Kasumi-1 (cell line): ENCODE measurements around the gene MXD3.

Experiments
- DNase-seq, 2 experiments: peaks; one replicate each; lab custom pipeline; 2025; lab: John Stamatoyannopoulos, UW

MXD3 gene

GRCh38 chr5:177303121-177303924, 8.4 kb downstream of the MXD3 start, which contains the start of the genes PRELID1 and RAB24:
TSS of gene PRELID1 (plus strand) at chr5:177303799. CDS start at chr5:177303986, 187 bp downstream.
TSS of gene RAB24 (minus strand) at chr5:177303719. CDS start at chr5:177303288, 431 bp downstream.
- DNase-seq, result peak; percentile 43 to 52

GRCh38 chr5:177302354-177303110, 9.2 kb downstream of the MXD3 start:
- no peak for DNase-seq

- no peak for DNase-seq
Observed at GRCh38 chr5:177301503-177302165, 10.1 kb downstream of the MXD3 start.

- DNase-seq, result no peak
Observed at GRCh38 chr5:177300951-177301350, 10.7 kb downstream of the MXD3 start.

- peak; percentile 97 for DNase-seq
Observed at GRCh38 chr5:177300236-177300880, 11.3 kb downstream of the MXD3 start.

GRCh38 chr5:177299697-177300096, 12.0 kb downstream of the MXD3 start:
- DNase-seq, result no peak

- no peak for DNase-seq
Observed at GRCh38 chr5:177297922-177298321, 13.8 kb downstream of the MXD3 start.

- peak in 1 of 2 experiments; percentile 14 for DNase-seq
Observed at GRCh38 chr5:177296581-177296980, 15.1 kb downstream of the MXD3 start.

- DNase-seq, result peak; percentile 11 to 42
Observed at GRCh38 chr5:177295924-177296323, 15.8 kb downstream of the MXD3 start.

- no peak for DNase-seq
Observed at GRCh38 chr5:177294632-177295031, 17.1 kb downstream of the MXD3 start.

- DNase-seq, result no peak
Observed at GRCh38 chr5:177293819-177294581, 17.7 kb downstream of the MXD3 start.

GRCh38 chr5:177291735-177292134, 20.0 kb downstream of the MXD3 start:
- no peak for DNase-seq

GRCh38 chr5:177290816-177291596, 20.7 kb downstream of the MXD3 start:
- DNase-seq, result no peak

GRCh38 chr5:177288191-177288590, 23.5 kb downstream of the MXD3 start:
- no peak for DNase-seq

GRCh38 chr5:177276886-177277285, 34.8 kb downstream of the MXD3 start:
- DNase-seq, result no peak

GRCh38 chr5:177275883-177276282, 35.8 kb downstream of the MXD3 start:
- DNase-seq, result no peak

GRCh38 chr5:177271113-177271512, 40.6 kb downstream of the MXD3 start:
- DNase-seq, result no peak

GRCh38 chr5:177270653-177271052, 41.0 kb downstream of the MXD3 start:
- no peak for DNase-seq

- no peak for DNase-seq
Observed at GRCh38 chr5:177269976-177270375, 41.7 kb downstream of the MXD3 start.

GRCh38 chr5:177269232-177269895, 42.3 kb downstream of the MXD3 start:
- no peak for DNase-seq
